Natural killer cell (primary cell): Measurements from ENCODE around the gene NAP1L4. TPM values are rescaled to one million over a fixed set of nuclear protein-coding genes. Genes with fewer than 3 reads are reported as not detected.

Experiments used
- ATAC-seq, 3 donors: fragments of 150-1000 bp in 2 of 3; fragments of 200-7000 bp in 1 of 3; cut with Tn5 transposase; 1 replicate in 1 of 3; 2 replicates in 2 of 3; pipeline ENCODE4 v1.10.0; 2021; ENCODE audit warnings: mild to moderate bottlenecking in 2 of 3, moderate library complexity in 2 of 3
- DNase-seq, 2 donors: peaks; one replicate each; pipeline versions ENCODE4 v3.0.0 to v3.0.0-alpha.2; 2013 to 2021; ENCODE audit warnings: mixed read lengths in 1 of 2
- H3K27ac ChIP-seq: one replicate; pipeline ENCODE4 v1.5.1; 2013; ENCODE audit warnings: mild to moderate bottlenecking, low read length
- H3K27me3 ChIP-seq: one replicate; pipeline ENCODE4 v1.6.1; 2013; ENCODE audit warnings: low read length; ENCODE audit not compliant: control insufficient read depth, insufficient read depth
- H3K36me3 ChIP-seq: one replicate; pipeline ENCODE4 v1.6.1; 2013; ENCODE audit warnings: low read length; ENCODE audit not compliant: control insufficient read depth, insufficient read depth
- H3K4me1 ChIP-seq: one replicate; pipeline ENCODE4 v1.6.1; 2013; ENCODE audit warnings: low read length; ENCODE audit not compliant: control insufficient read depth, insufficient read depth
- H3K4me3 ChIP-seq: one replicate; pipeline ENCODE4 v1.5.1; 2013; ENCODE audit warnings: low read length
- H3K9me3 ChIP-seq: one replicate; pipeline ENCODE4 v1.6.1; 2013; ENCODE audit warnings: low read length; ENCODE audit not compliant: control insufficient read depth, insufficient read depth
- H3K27ac Mint-ChIP-seq, 2 donors: one replicate each; pipeline ENCODE4 v1.8.0; 2022; ENCODE audit warnings: mild to moderate bottlenecking in 2 of 2, mixed read lengths in 2 of 2, moderate library complexity in 1 of 2
- H3K27me3 Mint-ChIP-seq, 2 donors: one replicate each; pipeline ENCODE4 v1.8.0; 2022; ENCODE audit warnings: low read depth in 2 of 2, mixed read lengths in 2 of 2
- H3K36me3 Mint-ChIP-seq: one replicate; pipeline ENCODE4 v1.8.0; 2022; ENCODE audit warnings: mixed read lengths
- H3K4me1 Mint-ChIP-seq, 2 donors: one replicate each; pipeline ENCODE4 v1.8.0; 2022; ENCODE audit warnings: mixed read lengths in 2 of 2
- H3K4me3 Mint-ChIP-seq: one replicate; pipeline ENCODE4 v1.8.0; 2022; ENCODE audit warnings: mild to moderate bottlenecking, moderate library complexity, mixed read lengths
- H3K9me3 Mint-ChIP-seq, 2 donors: one replicate each; pipeline ENCODE4 v1.8.0; 2022; ENCODE audit warnings: mixed read lengths in 2 of 2
- WGBS: methylation state at CpG from one replicate; pipeline ENCODE4 v1.1.7; 2013; ENCODE audit warnings: missing lambda C conversion rate; ENCODE audit not compliant: insufficient coverage; 5-methylcytosine and 5-hydroxymethylcytosine counted together
- intact Hi-C: fragments of 100-400 bp; cut with micrococcal nuclease; formaldehyde crosslinking; loops from one replicate; pipeline ENCODE4 v1.14.2; 2022
- total RNA-seq, 4 donors: library from RNA; stranded (reverse); fragments of 120-200 nt in 1 of 4; gene quantifications; one replicate each; pipeline versions ENCODE4 v1.2.3 to v1.2.4, GENCODE V29; 2013 to 2022
- TF ChIP-seq, protein P1 (sequence below): fragments of 200-600 bp; IDR thresholded peaks from one replicate; pipeline ENCODE4 v1.8.0; 2022; ENCODE audit warnings: antibody characterized with exemption

NAP1L4 gene
- total RNA-seq, 3 donors from 2014 or later (not counting 1 experiment from before 2014, with no cell fraction given) = 219 to 244 (median 237) TPM

GRCh38 chr11:2921742-2922493 lies 70.2 kb downstream of the NAP1L4 start:
- intact Hi-C loops = no loop called here
- H3K27me3 Mint-ChIP-seq = no peaks in the 10 kb centered on the region
- no peak overlapping the region for H3K4me3 Mint-ChIP-seq
- no peaks in the 10 kb centered on the region for H3K9me3 Mint-ChIP-seq
- TF ChIP-seq, protein P1, sequence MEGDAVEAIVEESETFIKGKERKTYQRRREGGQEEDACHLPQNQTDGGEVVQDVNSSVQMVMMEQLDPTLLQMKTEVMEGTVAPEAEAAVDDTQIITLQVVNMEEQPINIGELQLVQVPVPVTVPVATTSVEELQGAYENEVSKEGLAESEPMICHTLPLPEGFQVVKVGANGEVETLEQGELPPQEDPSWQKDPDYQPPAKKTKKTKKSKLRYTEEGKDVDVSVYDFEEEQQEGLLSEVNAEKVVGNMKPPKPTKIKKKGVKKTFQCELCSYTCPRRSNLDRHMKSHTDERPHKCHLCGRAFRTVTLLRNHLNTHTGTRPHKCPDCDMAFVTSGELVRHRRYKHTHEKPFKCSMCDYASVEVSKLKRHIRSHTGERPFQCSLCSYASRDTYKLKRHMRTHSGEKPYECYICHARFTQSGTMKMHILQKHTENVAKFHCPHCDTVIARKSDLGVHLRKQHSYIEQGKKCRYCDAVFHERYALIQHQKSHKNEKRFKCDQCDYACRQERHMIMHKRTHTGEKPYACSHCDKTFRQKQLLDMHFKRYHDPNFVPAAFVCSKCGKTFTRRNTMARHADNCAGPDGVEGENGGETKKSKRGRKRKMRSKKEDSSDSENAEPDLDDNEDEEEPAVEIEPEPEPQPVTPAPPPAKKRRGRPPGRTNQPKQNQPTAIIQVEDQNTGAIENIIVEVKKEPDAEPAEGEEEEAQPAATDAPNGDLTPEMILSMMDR = no peak
- no peak overlapping the region for H3K27ac Mint-ChIP-seq
- H3K36me3 Mint-ChIP-seq = no peaks in the 10 kb centered on the region
- WGBS = 92% methylated on average over 28 of the region's 29 CpGs
- no peaks in the 10 kb centered on the region for H3K27me3 ChIP-seq
- no peaks in the 10 kb centered on the region for H3K4me1 ChIP-seq
- no peaks in the 10 kb centered on the region for H3K36me3 ChIP-seq
- ATAC-seq = no peak
- no peak overlapping the region for H3K27ac ChIP-seq
- H3K4me1 Mint-ChIP-seq = no peaks in the 10 kb centered on the region
- no peak overlapping the region for H3K4me3 ChIP-seq
- H3K9me3 ChIP-seq = no peaks in the 10 kb centered on the region
- DNase-seq = no peak

DNA sequence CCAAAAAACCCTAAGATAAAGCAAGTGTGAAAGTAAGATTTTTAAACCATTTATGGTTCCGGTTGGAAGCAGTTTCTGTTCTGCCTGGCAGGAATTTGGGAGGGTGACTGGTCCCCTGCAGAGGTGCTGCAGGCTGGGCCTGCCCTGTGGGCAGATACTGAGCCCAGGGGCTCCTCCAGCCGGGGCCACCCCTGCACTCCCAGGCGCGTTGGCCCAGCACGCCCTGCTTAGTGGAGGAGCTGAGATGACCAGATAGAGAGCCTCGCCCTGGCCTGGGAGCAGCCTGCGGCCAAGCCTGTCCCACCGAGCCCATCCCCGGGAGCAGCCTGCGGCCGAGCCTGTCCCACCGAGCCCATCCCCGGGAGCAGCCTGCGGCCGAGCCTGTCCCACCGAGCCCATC lies 70.9 kb downstream of the NAP1L4 start:
- intact Hi-C loops = no loop called here
- ATAC-seq (no peak), DNase-seq (no peak)
- Histone ChIP-seq H3K36me3 (no peaks in the 10 kb centered on the region), H3K4me3 (no peak overlapping the region), H3K4me1 (no peaks in the 10 kb centered on the region), H3K27me3 (no peaks in the 10 kb centered on the region), H3K27ac (no peak overlapping the region), H3K9me3 (no peaks in the 10 kb centered on the region)
- no peaks in the 10 kb centered on the region for H3K4me1 Mint-ChIP-seq
- H3K36me3 Mint-ChIP-seq = no peaks in the 10 kb centered on the region
- WGBS = 95% methylated on average over 9 of the region's 16 CpGs
- TF ChIP-seq, protein P1 = no peak
- no peaks in the 10 kb centered on the region for H3K27me3 Mint-ChIP-seq
- no peak overlapping the region for H3K4me3 Mint-ChIP-seq
- no peaks in the 10 kb centered on the region for H3K9me3 Mint-ChIP-seq
- no peak overlapping the region for H3K27ac Mint-ChIP-seq

DNA sequence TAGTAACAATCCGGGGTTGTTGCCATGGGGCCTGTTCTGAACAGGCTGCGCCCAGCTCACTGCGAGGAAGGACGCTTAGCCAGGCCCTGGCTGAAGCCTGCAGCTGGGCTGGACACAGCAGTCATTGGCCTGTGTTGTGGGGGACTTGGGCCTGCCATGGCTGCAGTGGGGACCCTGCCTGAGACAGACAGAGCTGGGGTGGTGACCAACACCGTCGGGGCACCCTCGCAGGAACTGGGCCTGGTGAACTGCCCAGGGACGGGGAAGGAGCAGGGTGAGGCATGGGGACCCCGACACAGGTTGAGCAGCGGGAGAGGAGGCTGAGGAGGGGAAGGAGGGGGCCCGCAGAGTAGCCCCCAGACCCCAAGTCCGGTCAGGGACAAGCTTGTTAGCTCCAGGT lies 71.8 kb downstream of the NAP1L4 start:
- Mint-ChIP-seq H3K36me3 (no peaks in the 10 kb centered on the region), H3K27me3 (no peaks in the 10 kb centered on the region), H3K4me3 (no peak overlapping the region), H3K4me1 (no peaks in the 10 kb centered on the region), H3K9me3 (no peaks in the 10 kb centered on the region), H3K27ac (no peak overlapping the region)
- intact Hi-C loops = no loop called here
- no peaks in the 10 kb centered on the region for H3K9me3 ChIP-seq
- DNase-seq (no peak), ATAC-seq (no peak)
- H3K4me3 ChIP-seq = no peak overlapping the region
- no peaks in the 10 kb centered on the region for H3K4me1 ChIP-seq
- no peaks in the 10 kb centered on the region for H3K27me3 ChIP-seq
- WGBS = 93% methylated on average over 12 of the region's 12 CpGs
- TF ChIP-seq, protein P1 = no peak
- no peak overlapping the region for H3K27ac ChIP-seq
- no peaks in the 10 kb centered on the region for H3K36me3 ChIP-seq

DNA sequence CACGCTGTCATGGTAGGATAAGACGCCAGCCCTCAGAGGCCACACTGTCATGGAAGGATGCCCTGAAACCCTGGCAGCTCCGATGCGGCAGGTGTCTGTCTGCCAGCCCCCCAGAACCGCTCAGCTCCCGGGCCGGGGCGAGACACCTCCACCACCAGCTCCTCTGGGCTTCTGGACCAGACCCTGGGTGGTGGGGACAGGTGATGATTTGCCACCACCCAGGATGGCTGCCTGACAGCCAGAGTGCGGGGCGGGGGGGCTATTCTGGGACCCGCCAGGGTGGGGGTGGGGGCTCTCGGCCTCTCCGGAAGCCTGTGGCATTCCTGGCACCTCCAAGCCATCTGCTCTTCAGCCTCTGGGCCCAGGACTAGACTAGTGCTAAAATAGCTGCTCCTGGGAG lies 72.3 kb downstream of the NAP1L4 start:
- H3K27me3 Mint-ChIP-seq = no peaks in the 10 kb centered on the region
- Histone ChIP-seq H3K27ac (no peak overlapping the region), H3K36me3 (no peaks in the 10 kb centered on the region), H3K27me3 (no peaks in the 10 kb centered on the region), H3K4me1 (no peaks in the 10 kb centered on the region), H3K4me3 (no peak overlapping the region), H3K9me3 (no peaks in the 10 kb centered on the region)
- H3K4me1 Mint-ChIP-seq = no peaks in the 10 kb centered on the region
- H3K9me3 Mint-ChIP-seq = no peaks in the 10 kb centered on the region
- 94% methylated on average over 13 of the region's 13 CpGs for WGBS
- intact Hi-C loops = no loop called here
- no peak for DNase-seq
- TF ChIP-seq, protein P1 = no peak
- H3K27ac Mint-ChIP-seq = no peak overlapping the region
- no peak for ATAC-seq
- H3K36me3 Mint-ChIP-seq = no peaks in the 10 kb centered on the region
- H3K4me3 Mint-ChIP-seq = no peak overlapping the region
